ENCODE measurements around the gene PPP2R5B. TPM values are rescaled to one million over a fixed set of nuclear protein-coding genes. Genes with fewer than 3 reads are reported as not detected.

PPP2R5B gene
- total RNA-seq, 1 donor from 2014 or later = 23.9 TPM

- ATAC-seq = no peak
Measured at GRCh38 chr11:64920124-64920523, 4.4 kb upstream of the PPP2R5B start.

GRCh38 chr11:64921384-64921783 is 3.1 kb upstream of the PPP2R5B start:
- no peak overlapping the region for H3K4me3 ChIP-seq
- H3K27ac ChIP-seq = no peak overlapping the region
- no peaks in the 10 kb centered on the region for H3K36me3 ChIP-seq
- ATAC-seq (no peak), DNase-seq (no peak)
- peaks cover 35% of the 10 kb centered on the region for H3K4me1 ChIP-seq
- no peaks in the 10 kb centered on the region for H3K27me3 ChIP-seq (ENCODE audit: low read depth)
- H3K9me3 ChIP-seq = no peaks in the 10 kb centered on the region
- intact Hi-C loops (cut with DNase I) = no loop called here
- no peak for TF ChIP-seq CTCF (IDR thresholded peaks at IDR 0.05)

More at GRCh38 chr11:64920124-64920523, 4.4 kb upstream of the PPP2R5B start:
- Histone ChIP-seq H3K9me3 (no peaks in the 10 kb centered on the region), H3K27ac (no peak overlapping the region), H3K27me3 (ENCODE audit: low read depth) (no peaks in the 10 kb centered on the region), H3K4me3 (no peak overlapping the region), H3K4me1 (peaks cover 35% of the 10 kb centered on the region), H3K36me3 (no peaks in the 10 kb centered on the region)
- no peak for TF ChIP-seq CTCF (IDR thresholded peaks at IDR 0.05)
- intact Hi-C loops (cut with DNase I) = no loop called here
- DNase-seq = no peak

- Histone ChIP-seq H3K27me3 (ENCODE audit: low read depth) (no peaks in the 10 kb centered on the region), H3K4me1 (peaks cover 31% of the 10 kb centered on the region), H3K36me3 (peaks cover 14% of the 10 kb centered on the region), H3K9me3 (no peaks in the 10 kb centered on the region), H3K27ac (no peak overlapping the region), H3K4me3 (peak overlapping the region; percentile 100)
- DNase-seq (no peak), ATAC-seq (no peak)
- intact Hi-C loops (cut with DNase I) = no loop called here
- TF ChIP-seq CTCF (IDR thresholded peaks at IDR 0.05) = no peak
Measured at GRCh38 chr11:64923151-64923661, 1.3 kb upstream of the PPP2R5B start.

GRCh38 chr11:64924910-64925284 is 408 bp downstream of the PPP2R5B start:
- DNase-seq (no peak), ATAC-seq (peak; percentile 3 to 33)
- H3K36me3 ChIP-seq = peaks cover 30% of the 10 kb centered on the region
- no peak for TF ChIP-seq CTCF (IDR thresholded peaks at IDR 0.05)
- H3K27ac ChIP-seq = peak overlapping the region; percentile 97
- intact Hi-C loops (cut with DNase I) = no loop called here
- peaks cover 26% of the 10 kb centered on the region for H3K4me1 ChIP-seq
- peak overlapping the region; percentile 100 for H3K4me3 ChIP-seq
- no peaks in the 10 kb centered on the region for H3K9me3 ChIP-seq
- H3K27me3 ChIP-seq (ENCODE audit: low read depth) = no peaks in the 10 kb centered on the region

GRCh38 chr11:64925536-64926436 is 1.3 kb downstream of the PPP2R5B start:
- H3K4me1 ChIP-seq = peaks cover 26% of the 10 kb centered on the region

More at GRCh38 chr11:64925536-64926436, 1.3 kb downstream of the PPP2R5B start:
- Histone ChIP-seq H3K27ac (no peak overlapping the region), H3K4me3 (peak overlapping the region; percentile 100), H3K36me3 (peaks cover 39% of the 10 kb centered on the region), H3K9me3 (no peaks in the 10 kb centered on the region), H3K27me3 (ENCODE audit: low read depth) (no peaks in the 10 kb centered on the region)
- DNase-seq (no peak), ATAC-seq (no peak)
- intact Hi-C loops (cut with DNase I) = no loop called here
- no peak for TF ChIP-seq CTCF (IDR thresholded peaks at IDR 0.05)
